22Rv1 (cell line): Measurements from ENCODE around the gene CDC34.

ENCODE experiments used
- H3K27ac ChIP-seq: fragments of 450-650 bp; 2 replicates; pipeline ENCODE4 v1.5.1; 2017
- CTCF ChIP-seq: fragments of 450-650 bp; IDR thresholded peaks from 2 replicates; pipeline ENCODE4 v1.5.1; 2017; ENCODE audit warnings: mild to moderate bottlenecking
- ZFX ChIP-seq: fragments of 450-650 bp; IDR thresholded peaks from 2 replicates; pipeline ENCODE4 v1.6.1; 2017; ENCODE audit warnings: antibody characterized with exemption, borderline replicate concordance

CDC34 gene

GRCh38 chr19:536881-537404 is 5.4 kb downstream of the CDC34 start:
- no peak overlapping the region for H3K27ac ChIP-seq
- TF ChIP-seq ZFX = no peak
- no peak for TF ChIP-seq CTCF

GRCh38 chr19:538641-539428 is 7.3 kb downstream of the CDC34 start:
- TF ChIP-seq CTCF = no peak
- TF ChIP-seq ZFX = no peak
- H3K27ac ChIP-seq = no peak overlapping the region

- TF ChIP-seq CTCF = no peak
- no peak for TF ChIP-seq ZFX
- no peak overlapping the region for H3K27ac ChIP-seq
Observed at GRCh38 chr19:539429-540030, 8.0 kb downstream of the CDC34 start.

GRCh38 chr19:540867-541637 is 9.5 kb downstream of the CDC34 start:
- TF ChIP-seq CTCF (no peak), ZFX (no peak)
- H3K27ac ChIP-seq = no peak overlapping the region

GRCh38 chr19:541699-542098 is 10.1 kb downstream of the CDC34 start:
- TF ChIP-seq ZFX (no peak), CTCF (no peak)
- H3K27ac ChIP-seq = no peak overlapping the region

GRCh38 chr19:542173-542866 is 10.8 kb downstream of the CDC34 start:
- no peak overlapping the region for H3K27ac ChIP-seq
- TF ChIP-seq ZFX = no peak
- TF ChIP-seq CTCF = no peak
